ENCODE results near the gene PIM3. TPM values are rescaled to one million over a fixed set of nuclear protein-coding genes. Genes with fewer than 3 reads are reported as not detected.

The PIM3 gene
- total and polyA plus RNA-seq, 9 donors = 7.3 to 291 (median 34.1) TPM

DNA sequence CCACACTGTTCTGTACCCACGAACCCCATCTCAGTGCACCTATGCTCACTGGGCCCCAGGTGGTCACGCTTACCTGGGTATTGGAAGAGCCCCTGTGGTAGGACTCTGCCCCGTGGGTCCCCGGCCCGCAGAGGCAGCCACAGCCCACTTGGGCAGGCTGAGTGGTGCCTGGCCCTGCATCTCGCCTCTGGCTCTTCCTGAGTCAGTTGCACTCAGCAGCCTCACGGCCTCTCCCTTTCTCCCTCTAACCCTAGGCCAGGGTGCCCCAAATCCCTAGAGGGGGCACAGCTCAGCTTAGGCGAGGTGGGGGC lies 32.4 kb upstream of the PIM3 start:
- no peak for TF ChIP-seq EP300 (IDR thresholded peaks at IDR 0.05)
- TF ChIP-seq, protein P1, sequence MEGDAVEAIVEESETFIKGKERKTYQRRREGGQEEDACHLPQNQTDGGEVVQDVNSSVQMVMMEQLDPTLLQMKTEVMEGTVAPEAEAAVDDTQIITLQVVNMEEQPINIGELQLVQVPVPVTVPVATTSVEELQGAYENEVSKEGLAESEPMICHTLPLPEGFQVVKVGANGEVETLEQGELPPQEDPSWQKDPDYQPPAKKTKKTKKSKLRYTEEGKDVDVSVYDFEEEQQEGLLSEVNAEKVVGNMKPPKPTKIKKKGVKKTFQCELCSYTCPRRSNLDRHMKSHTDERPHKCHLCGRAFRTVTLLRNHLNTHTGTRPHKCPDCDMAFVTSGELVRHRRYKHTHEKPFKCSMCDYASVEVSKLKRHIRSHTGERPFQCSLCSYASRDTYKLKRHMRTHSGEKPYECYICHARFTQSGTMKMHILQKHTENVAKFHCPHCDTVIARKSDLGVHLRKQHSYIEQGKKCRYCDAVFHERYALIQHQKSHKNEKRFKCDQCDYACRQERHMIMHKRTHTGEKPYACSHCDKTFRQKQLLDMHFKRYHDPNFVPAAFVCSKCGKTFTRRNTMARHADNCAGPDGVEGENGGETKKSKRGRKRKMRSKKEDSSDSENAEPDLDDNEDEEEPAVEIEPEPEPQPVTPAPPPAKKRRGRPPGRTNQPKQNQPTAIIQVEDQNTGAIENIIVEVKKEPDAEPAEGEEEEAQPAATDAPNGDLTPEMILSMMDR (IDR thresholded peaks at IDR 0.05) = no peak
- no peak for TF ChIP-seq POLR2A (IDR thresholded peaks at IDR 0.05)
- DNase-seq = no peak
- WGBS, 3 donors = 82 to 90% (median 85%) methylated on average over 8 of the region's 8 CpGs
- no peaks in the 10 kb centered on the region for H3K9me3 ChIP-seq
- H3K27me3 ChIP-seq = no peaks in the 10 kb centered on the region
- intact Hi-C loops (cut with DNase I) = loop anchor here (2.0 to 10.0 kb wide), 4 partner anchors 103 to 284 kb away; no protein-coding TSS in a partner anchor
- H3K4me1 ChIP-seq (ENCODE audit: insufficient read depth) = no peaks in the 10 kb centered on the region
- no peaks in the 10 kb centered on the region for H3K36me3 ChIP-seq
- H3K4me3 ChIP-seq = no peak overlapping the region
- H3K27ac ChIP-seq = no peak overlapping the region

DNA sequence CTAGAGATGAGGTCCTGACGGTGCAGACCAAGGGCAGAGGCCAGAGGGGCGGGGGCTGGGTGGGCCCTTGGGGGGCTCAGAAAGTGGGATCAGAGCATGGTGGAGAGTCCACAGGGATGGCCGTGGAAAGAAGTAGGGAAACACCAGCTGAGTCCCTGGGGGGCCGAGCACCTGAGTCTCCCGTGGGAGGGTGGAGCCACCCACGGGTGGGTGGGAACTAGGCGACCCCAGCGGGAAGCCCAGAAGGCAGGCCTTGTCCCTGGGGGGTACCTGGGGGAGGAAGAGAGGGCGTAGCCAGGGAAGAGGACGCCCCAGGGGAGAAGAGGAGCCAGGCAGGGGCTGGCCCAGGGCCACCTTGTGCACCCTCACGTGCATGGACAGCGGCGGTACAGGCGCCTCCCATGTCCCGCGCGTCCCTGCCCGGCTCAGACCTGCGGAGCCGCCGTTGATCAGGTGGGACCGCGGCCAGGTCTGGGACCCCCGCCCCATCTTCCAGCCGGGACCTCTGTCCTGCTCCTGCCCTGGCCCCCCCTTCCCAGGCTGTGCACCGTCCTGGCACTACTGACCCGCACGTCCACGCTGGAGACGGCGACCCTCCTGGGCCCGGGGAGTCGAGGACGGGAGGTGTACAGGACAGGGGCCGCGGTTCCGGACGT lies 31.9 kb upstream of the PIM3 start:
- H3K27ac ChIP-seq = no peak overlapping the region
- H3K4me1 ChIP-seq (ENCODE audit: insufficient read depth) = peaks cover 4% of the 10 kb centered on the region
- no peak for DNase-seq
- no peaks in the 10 kb centered on the region for H3K27me3 ChIP-seq
- TF ChIP-seq, protein P1 (IDR thresholded peaks at IDR 0.05) = no peak
- no peak for TF ChIP-seq POLR2A (IDR thresholded peaks at IDR 0.05)
- TF ChIP-seq EP300 (IDR thresholded peaks at IDR 0.05) = no peak
- no peaks in the 10 kb centered on the region for H3K36me3 ChIP-seq
- intact Hi-C loops (cut with DNase I) = loop anchor here (2.0 to 10.0 kb wide), 4 partner anchors 102 to 284 kb away; no protein-coding TSS in a partner anchor
- no peak overlapping the region for H3K4me3 ChIP-seq
- H3K9me3 ChIP-seq = no peaks in the 10 kb centered on the region
- WGBS, 3 donors = 26 to 34% (median 31%) methylated on average over 36 to 38 of the region's 38 CpGs

DNA sequence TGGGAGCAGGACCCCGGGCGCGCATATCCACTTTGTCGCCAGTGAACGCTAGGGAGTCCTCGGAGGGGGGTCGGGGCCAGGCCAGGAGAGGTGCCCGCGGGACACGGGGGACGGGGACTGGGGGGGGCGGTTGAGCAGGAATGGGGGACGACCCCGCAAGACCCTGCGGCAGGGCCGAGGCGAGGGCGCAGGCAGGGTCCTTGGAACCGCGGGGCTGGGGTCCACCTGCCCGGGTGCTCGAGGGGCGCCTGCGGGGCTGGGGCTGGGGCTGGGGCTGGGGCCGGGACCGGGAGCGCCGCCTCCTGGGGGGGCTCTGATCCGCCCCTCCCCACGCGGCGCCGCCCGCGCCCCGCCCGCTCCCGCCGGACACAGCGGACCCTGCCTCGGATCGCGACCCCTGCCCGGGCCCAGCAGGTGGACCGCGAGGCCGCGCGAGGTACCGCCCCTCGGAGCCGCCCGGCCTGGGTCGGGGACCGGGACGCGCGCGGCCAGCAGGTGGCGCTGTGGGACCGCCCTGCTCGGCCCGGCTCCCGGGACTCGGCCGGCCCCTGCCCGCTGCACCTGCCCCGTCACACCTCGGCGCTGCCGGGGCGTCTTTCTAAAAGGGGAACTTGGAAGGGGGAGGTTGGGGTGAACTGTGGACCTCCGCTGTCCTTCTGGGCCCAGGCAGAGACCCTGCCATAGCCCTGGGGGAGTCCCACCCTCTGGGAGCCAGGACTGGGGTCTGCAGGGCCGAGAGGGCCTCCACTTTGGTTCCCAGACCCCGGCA lies 31.2 kb upstream of the PIM3 start:
- H3K4me3 ChIP-seq = no peak overlapping the region

DNA sequence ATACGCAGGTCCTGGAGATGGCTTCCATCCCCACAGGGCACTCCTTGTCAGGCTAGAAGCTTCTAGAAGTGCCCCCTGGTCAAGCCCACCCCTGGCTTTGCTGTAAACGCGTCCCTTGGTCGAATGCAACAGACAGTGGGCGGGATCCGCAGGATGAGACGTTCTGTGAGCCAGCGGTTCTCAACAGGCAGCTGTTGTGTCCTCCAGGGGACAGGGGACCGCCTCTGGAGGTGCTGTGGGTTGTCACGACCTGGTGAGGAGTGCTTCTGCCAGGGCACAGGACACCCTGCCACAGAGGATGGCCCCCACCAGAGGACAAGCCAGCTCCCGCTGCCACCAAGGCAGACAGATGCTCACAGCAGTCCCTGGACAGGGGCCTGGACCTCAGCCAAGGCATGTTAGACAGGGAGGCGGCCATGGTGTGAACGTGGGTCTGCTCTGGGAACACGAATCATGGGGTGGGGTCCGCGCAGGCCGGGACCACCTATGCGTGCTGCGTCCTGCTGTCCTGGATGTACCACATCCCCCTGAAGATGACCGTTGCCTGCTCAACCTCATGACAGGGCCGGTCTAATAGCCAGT lies 30.5 kb upstream of the PIM3 start:
- DNase-seq = peak in 3 of 5 donors; percentile 62 to 71 (median 66)
- H3K4me1 ChIP-seq (ENCODE audit: insufficient read depth) = peaks cover 7% of the 10 kb centered on the region

More for the DNA sequence above, 31.2 kb upstream of the PIM3 start:
- WGBS, 3 donors = 2 to 5% (median 3%) methylated on average over 25 to 75 of the region's 75 CpGs
- TF ChIP-seq EP300 (IDR thresholded peaks at IDR 0.05) (no peak), POLR2A (IDR thresholded peaks at IDR 0.05) (no peak)
- TF ChIP-seq, protein P1 (IDR thresholded peaks at IDR 0.05) = peak; percentile 63 to 98 (median 96)
- Histone ChIP-seq H3K36me3 (no peaks in the 10 kb centered on the region), H3K27ac (no peak overlapping the region), H3K27me3 (no peaks in the 10 kb centered on the region), H3K4me1 (ENCODE audit: insufficient read depth) (peaks cover 4% of the 10 kb centered on the region), H3K9me3 (no peaks in the 10 kb centered on the region)
- intact Hi-C loops (cut with DNase I) = loop anchor here (2.0 to 10.0 kb wide), 4 partner anchors 101 to 283 kb away; no protein-coding TSS in a partner anchor
- peak in 4 of 5 donors; percentile 68 to 82 (median 76) for DNase-seq

More for the DNA sequence above, 30.5 kb upstream of the PIM3 start:
- intact Hi-C loops (cut with DNase I) = loop anchor here (2.0 to 10.0 kb wide), 7 partner anchors 37 to 282 kb away; no protein-coding TSS in a partner anchor
- Histone ChIP-seq H3K36me3 (no peaks in the 10 kb centered on the region), H3K4me3 (no peak overlapping the region), H3K9me3 (no peaks in the 10 kb centered on the region), H3K27me3 (no peaks in the 10 kb centered on the region), H3K27ac (no peak overlapping the region)
- 55 to 63% (median 57%) methylated on average over 20 to 21 of the region's 21 CpGs for whole genome bisulfite sequencing, 3 donors
- TF ChIP-seq, protein P1 (IDR thresholded peaks at IDR 0.05) = no peak
